Mucosa of stomach (tissue), 1 donor: Measurements from ENCODE around the gene ALPL.
"Not testable (repeated sequence)": the region's sequence is repeated elsewhere in the genome, so short reads cannot be mapped to it uniquely, and the experiment has no call there.

Experiments used
- H3K27me3 ChIP-seq: one replicate; pipeline ENCODE4 v1.7.0; 2013; ENCODE audit warnings: mild to moderate bottlenecking, low read length; ENCODE audit not compliant: control insufficient read depth, insufficient read depth
- H3K36me3 ChIP-seq: one replicate; pipeline ENCODE4 v1.7.0; 2013; ENCODE audit warnings: low read length; ENCODE audit not compliant: control insufficient read depth, insufficient read depth
- H3K4me1 ChIP-seq: one replicate; pipeline ENCODE4 v1.7.0; 2013; ENCODE audit warnings: mild to moderate bottlenecking, low read length; ENCODE audit not compliant: control insufficient read depth, insufficient read depth
- H3K4me3 ChIP-seq: one replicate; pipeline ENCODE4 v1.7.0; 2013; ENCODE audit warnings: low read length
- H3K9ac ChIP-seq: one replicate; pipeline ENCODE4 v1.7.0; 2013; ENCODE audit warnings: mild to moderate bottlenecking, low read length, moderate library complexity
- H3K9me3 ChIP-seq: one replicate; pipeline ENCODE4 v1.7.0; 2013; ENCODE audit warnings: mild to moderate bottlenecking, low read length, moderate library complexity; ENCODE audit not compliant: control insufficient read depth
- donor health status: Pancreatic carcinoma.

ALPL gene

GRCh38 chr1:21510885-21511578, 1.8 kb downstream of the ALPL start:
- H3K9ac ChIP-seq: no peak overlapping the region
- H3K9me3 ChIP-seq: no peaks in the 10 kb centered on the region
- H3K4me1 ChIP-seq: peaks cover 5% of the 10 kb centered on the region
- peaks cover 37% of the 10 kb centered on the region for H3K27me3 ChIP-seq
- H3K4me3 ChIP-seq: no peak overlapping the region
- no peaks in the 10 kb centered on the region for H3K36me3 ChIP-seq

GRCh38 chr1:21511579-21512522, 2.6 kb downstream of the ALPL start:
- H3K4me3 ChIP-seq: no peak overlapping the region
- H3K9ac ChIP-seq: no peak overlapping the region
- H3K4me1 ChIP-seq: peaks cover 5% of the 10 kb centered on the region
- H3K36me3 ChIP-seq: no peaks in the 10 kb centered on the region
- peaks cover 32% of the 10 kb centered on the region for H3K27me3 ChIP-seq
- no peaks in the 10 kb centered on the region for H3K9me3 ChIP-seq

DNA sequence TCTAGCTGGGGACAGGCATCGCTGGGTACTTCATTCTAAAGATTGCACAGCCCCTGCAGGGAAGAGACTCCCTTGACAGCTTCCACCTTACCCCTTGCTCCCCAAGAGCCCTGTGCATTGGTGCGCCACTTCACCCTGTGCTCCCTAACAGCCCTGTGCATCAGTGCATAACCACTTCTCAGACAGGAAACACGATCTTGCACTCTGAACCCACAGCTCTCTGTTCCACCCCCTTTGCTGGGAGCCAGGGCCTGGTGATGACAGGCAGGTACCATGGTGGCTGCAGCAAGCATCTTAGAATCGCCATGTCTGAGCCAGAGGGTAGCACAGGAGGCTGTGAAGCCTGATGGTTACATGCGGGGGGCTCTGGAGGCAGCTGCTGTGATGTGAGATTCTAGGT, 5.0 kb downstream of the ALPL start:
- Histone ChIP-seq H3K4me1 (peaks cover 8% of the 10 kb centered on the region), H3K27me3 (peaks cover 20% of the 10 kb centered on the region), H3K4me3 (no peak overlapping the region), H3K9ac (no peak overlapping the region), H3K36me3 (no peaks in the 10 kb centered on the region), H3K9me3 (no peaks in the 10 kb centered on the region)

GRCh38 chr1:21517161-21517589, 8.0 kb downstream of the ALPL start:
- no peaks in the 10 kb centered on the region for H3K36me3 ChIP-seq
- H3K4me3 ChIP-seq: no peak overlapping the region
- H3K9ac ChIP-seq: no peak overlapping the region
- H3K27me3 ChIP-seq: peaks cover 3% of the 10 kb centered on the region
- peaks cover 8% of the 10 kb centered on the region for H3K4me1 ChIP-seq
- H3K9me3 ChIP-seq: no peaks in the 10 kb centered on the region

GRCh38 chr1:21517660-21518480, 8.6 kb downstream of the ALPL start:
- Histone ChIP-seq H3K36me3 (no peaks in the 10 kb centered on the region), H3K27me3 (no peaks in the 10 kb centered on the region), H3K9me3 (no peaks in the 10 kb centered on the region), H3K4me1 (peaks cover 8% of the 10 kb centered on the region), H3K4me3 (no peak overlapping the region), H3K9ac (no peak overlapping the region)

DNA sequence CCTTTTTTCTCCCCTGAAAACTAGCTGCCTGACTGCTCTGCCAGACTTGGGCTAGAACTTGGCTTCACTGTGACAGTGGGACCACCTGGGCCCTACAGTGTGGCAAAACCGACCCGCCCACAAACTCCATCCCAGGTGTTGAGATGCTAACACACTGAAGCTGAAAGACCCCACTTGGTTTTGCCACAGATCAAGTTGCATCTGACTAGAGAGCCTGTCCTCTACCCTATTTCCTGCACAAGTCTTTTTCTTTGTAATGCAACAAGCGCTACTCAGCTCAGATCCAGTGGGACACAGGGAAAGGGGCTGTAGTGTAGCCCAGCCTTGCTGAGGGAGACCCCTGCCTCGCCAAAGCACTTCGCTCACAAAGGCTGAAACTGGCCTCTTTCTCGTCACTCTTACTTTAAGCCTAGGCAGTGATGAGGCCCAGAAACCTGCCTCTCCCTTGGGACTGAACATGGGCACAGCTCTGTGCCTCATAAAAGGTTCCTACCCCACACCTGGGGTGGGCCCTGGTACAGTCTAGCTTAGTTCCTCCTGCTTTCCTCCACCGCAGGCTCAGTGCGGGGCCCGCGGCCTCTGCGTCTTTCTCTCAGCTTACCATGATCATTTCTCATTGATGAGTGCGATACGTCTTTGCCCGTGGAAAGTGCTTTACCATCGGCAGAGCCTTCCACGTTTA, 9.7 kb downstream of the ALPL start:
- H3K27me3 ChIP-seq: no peaks in the 10 kb centered on the region
- peaks cover 8% of the 10 kb centered on the region for H3K4me1 ChIP-seq
- H3K36me3 ChIP-seq: no peaks in the 10 kb centered on the region
- H3K9ac ChIP-seq: no peak overlapping the region
- H3K9me3 ChIP-seq: no peaks in the 10 kb centered on the region
- H3K4me3 ChIP-seq: no peak overlapping the region

- not testable (repeated sequence) for H3K4me1 ChIP-seq, H3K9me3 ChIP-seq, H3K9ac ChIP-seq, H3K4me3 ChIP-seq, H3K36me3 ChIP-seq, H3K27me3 ChIP-seq
These were observed 10.4 kb downstream of the ALPL start for GRCh38 chr1:21519486-21520070.

DNA sequence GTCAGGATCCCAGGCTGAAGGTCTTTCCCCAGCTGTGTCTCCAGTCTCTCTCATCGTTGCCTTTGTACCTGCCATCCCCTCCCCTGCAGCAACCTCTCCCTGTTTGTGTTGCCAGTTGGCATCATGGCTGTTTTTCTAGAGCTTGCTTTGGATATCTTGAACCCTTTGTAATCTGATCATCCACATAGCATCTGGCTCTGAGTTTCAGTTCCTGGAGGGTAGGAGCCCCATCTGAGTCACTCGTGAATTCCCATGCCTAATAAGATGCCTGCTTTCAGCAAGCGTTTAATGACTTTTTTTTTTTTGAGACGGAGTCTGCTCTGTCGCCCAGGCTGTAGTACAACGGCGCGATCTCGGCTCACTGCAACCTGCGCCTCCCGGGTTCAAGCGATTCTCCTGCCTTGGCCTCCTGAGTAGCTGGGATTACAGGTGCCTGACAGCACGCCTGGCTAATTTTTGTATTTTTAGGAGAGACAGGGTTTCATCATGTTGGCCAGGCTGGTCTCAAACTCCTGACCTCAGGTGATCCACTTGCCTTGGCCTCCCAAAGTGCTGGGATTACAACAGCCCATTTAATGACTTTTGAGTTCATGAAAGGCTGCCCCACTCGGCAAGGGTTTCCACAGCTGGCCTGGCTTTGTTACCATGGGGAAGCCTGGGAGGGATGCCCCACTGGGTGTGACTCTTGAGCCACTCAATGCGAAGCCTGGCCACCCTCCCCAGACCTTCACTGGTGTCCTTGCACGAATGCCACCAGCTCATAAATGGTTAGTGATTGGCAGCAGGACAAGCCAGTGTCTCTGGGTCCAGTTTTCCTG, 11.9 kb downstream of the ALPL start:
- Histone ChIP-seq H3K27me3 (no peaks in the 10 kb centered on the region), H3K36me3 (no peaks in the 10 kb centered on the region), H3K9me3 (no peaks in the 10 kb centered on the region), H3K4me3 (no peak overlapping the region), H3K4me1 (peaks cover 8% of the 10 kb centered on the region), H3K9ac (no peak overlapping the region)

GRCh38 chr1:21521717-21522060, 12.5 kb downstream of the ALPL start:
- H3K27me3 ChIP-seq: no peaks in the 10 kb centered on the region
- H3K9me3 ChIP-seq: no peaks in the 10 kb centered on the region
- no peak overlapping the region for H3K9ac ChIP-seq
- H3K4me3 ChIP-seq: no peak overlapping the region
- peaks cover 8% of the 10 kb centered on the region for H3K4me1 ChIP-seq
- no peaks in the 10 kb centered on the region for H3K36me3 ChIP-seq

- Histone ChIP-seq H3K36me3 (no peaks in the 10 kb centered on the region), H3K9ac (no peak overlapping the region), H3K27me3 (no peaks in the 10 kb centered on the region), H3K4me3 (no peak overlapping the region), H3K9me3 (no peaks in the 10 kb centered on the region), H3K4me1 (peaks cover 4% of the 10 kb centered on the region)
These were observed 13.4 kb downstream of the ALPL start for GRCh38 chr1:21522525-21523038.
